ENCODE data around the gene MBNL3.

The MBNL3 gene

DNA sequence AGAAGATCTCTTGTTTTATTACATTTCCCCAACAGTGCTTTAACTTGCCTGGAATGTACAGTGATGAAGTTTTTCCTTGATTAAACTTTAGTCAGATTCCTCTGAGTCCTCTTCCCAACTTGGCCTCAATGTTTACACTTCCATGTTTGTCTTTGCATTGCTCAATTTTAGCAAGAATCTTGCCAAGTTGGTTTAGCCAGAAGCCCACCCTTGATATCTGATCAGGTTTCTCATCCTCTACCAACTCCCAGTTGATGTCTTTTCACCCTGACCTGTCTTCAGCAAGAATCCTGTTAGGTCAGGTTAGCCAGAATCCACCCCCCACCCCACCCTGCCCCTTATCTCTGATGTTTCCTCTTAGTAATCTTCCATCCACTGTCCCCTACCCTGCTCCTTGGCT lies 120.9 kb downstream of the MBNL3 start:
- DNase-seq (ENCODE audit: extremely low read depth, low read depth), result no peak
- TF ChIP-seq, protein P1, sequence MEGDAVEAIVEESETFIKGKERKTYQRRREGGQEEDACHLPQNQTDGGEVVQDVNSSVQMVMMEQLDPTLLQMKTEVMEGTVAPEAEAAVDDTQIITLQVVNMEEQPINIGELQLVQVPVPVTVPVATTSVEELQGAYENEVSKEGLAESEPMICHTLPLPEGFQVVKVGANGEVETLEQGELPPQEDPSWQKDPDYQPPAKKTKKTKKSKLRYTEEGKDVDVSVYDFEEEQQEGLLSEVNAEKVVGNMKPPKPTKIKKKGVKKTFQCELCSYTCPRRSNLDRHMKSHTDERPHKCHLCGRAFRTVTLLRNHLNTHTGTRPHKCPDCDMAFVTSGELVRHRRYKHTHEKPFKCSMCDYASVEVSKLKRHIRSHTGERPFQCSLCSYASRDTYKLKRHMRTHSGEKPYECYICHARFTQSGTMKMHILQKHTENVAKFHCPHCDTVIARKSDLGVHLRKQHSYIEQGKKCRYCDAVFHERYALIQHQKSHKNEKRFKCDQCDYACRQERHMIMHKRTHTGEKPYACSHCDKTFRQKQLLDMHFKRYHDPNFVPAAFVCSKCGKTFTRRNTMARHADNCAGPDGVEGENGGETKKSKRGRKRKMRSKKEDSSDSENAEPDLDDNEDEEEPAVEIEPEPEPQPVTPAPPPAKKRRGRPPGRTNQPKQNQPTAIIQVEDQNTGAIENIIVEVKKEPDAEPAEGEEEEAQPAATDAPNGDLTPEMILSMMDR (IDR thresholded peaks at IDR 0.05; ENCODE audit: low read depth, low read length), result no peak

DNA sequence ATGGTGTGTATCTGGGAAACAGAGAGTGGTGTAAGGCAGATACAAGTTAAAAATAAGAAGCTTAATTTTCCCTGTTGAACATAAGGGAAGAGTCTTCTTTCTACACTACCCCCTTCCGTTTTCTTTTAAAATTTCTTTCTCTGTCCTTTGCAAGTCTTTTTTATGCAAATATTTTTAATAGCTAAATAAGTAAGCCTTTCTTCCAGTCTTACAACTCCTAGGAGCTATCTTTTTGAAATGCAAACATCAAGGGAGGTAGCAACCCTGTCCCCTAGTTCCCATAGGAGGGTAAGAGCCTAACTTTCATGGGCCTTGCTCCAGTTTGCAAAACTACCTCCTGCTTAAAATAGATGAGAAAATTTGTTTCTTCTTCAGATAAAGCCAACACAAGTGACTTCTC lies 121.5 kb downstream of the MBNL3 start:
- DNase-seq (ENCODE audit: extremely low read depth, low read depth), result no peak
- TF ChIP-seq, protein P1 (IDR thresholded peaks at IDR 0.05; ENCODE audit: low read depth, low read length), result no peak

DNA sequence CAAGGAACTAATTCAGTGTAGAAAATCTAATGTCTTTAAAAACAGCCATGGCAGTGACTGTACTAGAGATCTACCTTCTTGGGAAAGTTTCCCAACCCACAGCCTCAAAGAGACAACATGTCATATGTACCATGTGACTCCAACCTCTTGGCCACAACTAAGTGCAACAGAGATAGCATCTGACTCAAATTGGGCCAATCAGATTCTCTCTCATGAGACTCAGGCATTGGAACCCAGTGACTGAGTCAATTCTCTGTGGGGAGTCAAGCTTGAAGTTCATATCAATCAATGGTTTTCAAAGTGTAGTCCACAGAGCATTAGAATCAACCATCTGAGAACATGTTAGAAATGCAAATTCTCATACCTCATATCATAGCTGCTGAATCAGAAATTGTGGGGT lies 123.3 kb downstream of the MBNL3 start:
- no peak for DNase-seq (ENCODE audit: extremely low read depth, low read depth)
- TF ChIP-seq, protein P1 (IDR thresholded peaks at IDR 0.05; ENCODE audit: low read depth, low read length), result no peak

DNA sequence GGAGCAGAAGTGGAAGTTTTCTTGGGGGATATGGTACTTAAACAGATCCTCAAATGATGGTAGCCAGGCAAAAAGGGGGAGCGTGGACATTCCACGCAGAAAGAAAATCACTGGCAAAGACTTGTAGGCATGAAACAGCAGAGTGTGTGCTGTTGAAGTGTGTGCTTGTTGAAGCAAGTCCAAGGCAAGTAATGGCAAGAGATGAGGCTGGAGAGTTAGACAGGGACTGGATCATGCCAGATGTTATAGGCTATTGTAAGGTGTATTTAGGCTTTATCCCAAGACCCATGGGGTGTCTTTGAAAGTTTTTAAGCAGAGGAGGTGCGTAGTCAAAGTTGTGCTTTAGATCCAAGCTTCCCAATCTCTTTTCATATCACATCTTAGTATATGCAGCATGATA lies 124.5 kb downstream of the MBNL3 start:
- TF ChIP-seq, protein P1 (IDR thresholded peaks at IDR 0.05; ENCODE audit: low read depth, low read length), result no peak
- no peak for DNase-seq (ENCODE audit: extremely low read depth, low read depth)

DNA sequence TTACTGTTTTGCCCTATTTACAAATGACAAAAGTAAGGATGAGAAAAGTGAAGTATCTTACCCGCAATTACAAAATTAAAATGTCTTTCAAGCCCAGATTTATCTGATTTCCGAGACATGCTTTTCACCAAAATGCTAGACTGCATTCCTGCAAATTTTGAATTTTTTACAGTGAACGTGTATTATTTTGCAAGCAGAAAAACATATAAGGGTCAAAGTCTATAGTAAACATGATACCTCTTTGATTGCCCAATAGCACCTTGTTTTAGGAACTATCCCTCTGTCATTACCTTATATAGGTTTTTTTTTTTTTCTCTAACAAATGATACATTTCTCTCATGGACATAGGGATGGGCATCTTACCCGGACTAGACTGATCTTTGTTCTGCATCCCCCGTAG lies 135.4 kb downstream of the MBNL3 start:
- DNase-seq (ENCODE audit: extremely low read depth, low read depth), result no peak
- TF ChIP-seq, protein P1 (IDR thresholded peaks at IDR 0.05; ENCODE audit: low read depth, low read length), result no peak

DNA sequence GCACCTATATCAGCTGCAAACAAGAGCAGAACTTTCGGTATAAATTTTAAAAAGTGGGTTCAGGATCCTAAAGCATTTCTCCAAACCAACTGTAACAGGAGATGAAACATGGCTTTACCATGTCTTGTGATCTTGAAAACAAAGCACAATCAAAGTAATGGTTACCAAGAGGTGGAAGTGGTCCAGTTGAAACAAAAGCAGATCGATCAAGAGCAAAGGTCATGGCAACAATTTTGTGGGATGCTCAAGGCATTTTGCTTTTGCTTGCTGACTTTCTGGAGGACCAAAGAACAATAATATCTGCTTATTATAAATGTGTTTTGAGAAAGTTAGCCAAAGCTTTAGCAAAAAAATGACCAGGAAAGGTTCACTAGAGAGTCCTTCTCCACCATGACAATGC lies 152.7 kb downstream of the MBNL3 start:
- no peak for DNase-seq (ENCODE audit: extremely low read depth, low read depth)
- TF ChIP-seq, protein P1 (IDR thresholded peaks at IDR 0.05; ENCODE audit: low read depth, low read length), result no peak

DNA sequence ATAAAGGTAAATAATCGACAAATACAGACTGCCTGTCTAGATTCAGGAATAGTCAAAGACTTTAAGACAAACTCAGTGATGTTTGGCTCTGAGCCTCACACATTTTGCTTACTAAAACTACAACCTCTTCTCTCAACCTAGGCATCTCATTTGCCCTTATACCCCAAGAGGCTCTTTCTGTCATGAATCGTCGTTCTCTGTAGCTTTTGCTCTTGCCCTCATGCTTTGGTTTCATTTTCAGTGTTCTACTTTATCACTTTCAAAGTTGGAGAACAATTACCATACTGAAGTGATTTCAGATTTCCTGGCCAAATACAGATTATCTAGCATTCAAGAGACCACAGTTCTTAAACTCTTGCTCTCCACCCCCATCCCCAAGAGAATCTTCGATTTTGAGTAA lies 155.5 kb downstream of the MBNL3 start:
- DNase-seq (ENCODE audit: extremely low read depth, low read depth), result no peak
- TF ChIP-seq, protein P1 (IDR thresholded peaks at IDR 0.05; ENCODE audit: low read depth, low read length), result no peak

Data from AG09319 (cell line).